H1 (cell line): ENCODE results near the gene BTC. TPM values are rescaled to one million over a fixed set of nuclear protein-coding genes. Genes with fewer than 3 reads are reported as not detected.

Experiments
- CHD7 ChIP-seq: fragments of 300-600 bp; sonication (generic); IDR thresholded peaks from 2 replicates; pipeline ENCODE4 v1.7.1; 2012; ENCODE audit warnings: low read length, moderate library complexity, mild to moderate bottlenecking, inconsistent platforms; ENCODE audit not compliant: insufficient replicate concordance
- polyA plus RNA-seq, 7 experiments: library from polyadenylated mRNA; depleted of rRNA in 3 of 7; stranded (reverse) in 5 of 7; unstranded in 2 of 7; fragments of >200 nt in 5 of 7; fragments of 200-250 nt in 2 of 7; gene quantifications; 1 replicate in 5 of 7; 2 replicates in 1 of 7; 4 replicates in 1 of 7; pipeline versions ENCODE4 v1.2.1 to v1.2.3, GENCODE V29; 2011 to 2013; ENCODE audit warnings: missing spikeins in 2 of 7, mixed read lengths in 2 of 7
- total RNA-seq: library from RNA; stranded (reverse); fragmentation: NEBNext Ultra II Directional; extraction: Animal tissue kit (Norgen Biotek cat#: 25700); gene quantifications from 2 replicates; pipeline ENCODE4 v1.2.1, GENCODE V29; 2021

Gene BTC
- total and polyA plus RNA-seq, 2 of the 8 experiments (the other 6 are each of a cell fraction or from before 2014, with no cell fraction given), result 0.09 TPM; not detected in 1

DNA sequence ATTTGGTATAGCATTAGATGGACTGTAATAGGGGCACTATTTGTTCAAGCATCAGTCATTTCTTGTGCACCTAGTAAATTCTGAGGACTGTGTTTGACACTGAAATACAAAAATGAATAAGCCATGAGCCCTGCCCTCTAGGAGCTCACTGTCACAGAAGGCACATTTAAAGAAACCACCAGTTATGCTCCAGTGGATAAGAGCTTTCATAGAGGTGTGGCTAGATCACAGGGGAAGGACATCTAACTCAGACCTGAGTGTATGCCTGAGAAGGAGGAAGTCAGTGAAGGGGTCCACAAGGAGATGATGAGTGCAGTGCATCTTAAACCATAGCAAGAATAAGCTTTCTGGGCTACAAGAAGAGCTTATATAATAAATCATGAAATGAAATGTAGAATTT is 40.1 kb downstream of the BTC start (continued):
- TF ChIP-seq CHD7, result no peak
